ENCODE measurements around the gene POLE4. TPM values are rescaled to one million over a fixed set of nuclear protein-coding genes. Genes with fewer than 3 reads are reported as not detected.

Gene POLE4
- total RNA-seq, 2 experiments from 2014 or later = 48.4 to 48.9 TPM

DNA sequence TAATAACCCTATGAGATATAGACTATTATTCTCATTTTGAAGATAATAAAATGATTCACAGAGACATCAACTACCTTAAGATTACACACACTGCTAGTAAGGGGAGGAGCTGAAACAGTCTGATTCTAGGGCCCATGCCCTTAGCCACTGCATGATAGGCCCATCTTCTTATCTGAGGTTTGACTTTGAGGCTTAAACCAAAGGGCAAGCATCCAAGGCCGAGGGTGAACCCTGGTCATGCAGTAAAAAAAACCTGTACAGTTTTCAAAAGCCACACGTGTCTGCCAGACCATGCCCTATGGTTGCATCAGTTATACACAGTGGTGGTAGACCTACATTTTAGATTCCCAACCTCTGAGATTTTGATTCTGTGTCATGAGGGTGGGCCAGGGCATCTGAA lies 44.8 kb downstream of the POLE4 start:
- Mint-ChIP-seq H3K4me1 (ENCODE audit: low read depth) (no peaks in the 10 kb centered on the region), H3K27ac (no peak overlapping the region), H3K27me3 (no peaks in the 10 kb centered on the region), H3K36me3 (ENCODE audit: low read depth) (peaks cover 9% of the 10 kb centered on the region), H3K9me3 (no peaks in the 10 kb centered on the region), H3K4me3 (no peak overlapping the region)
- DNase-seq = no peak
- POLR2A ChIA-PET = interaction anchor here (0.8 kb wide), 1 partner anchor 39 kb away, joined by 3 read pairs; no protein-coding TSS in a partner anchor
- CTCF ChIA-PET = interaction anchor here (1.2 kb wide), 1 partner anchor 12 kb away, joined by 3 read pairs; no protein-coding TSS in a partner anchor
- intact Hi-C loops (cut with micrococcal nuclease) = no loop called here
- no peak for TF ChIP-seq CTCF (IDR thresholded peaks at IDR 0.05)
- ATAC-seq = no peak

- Mint-ChIP-seq H3K36me3 (ENCODE audit: low read depth) (peaks cover 9% of the 10 kb centered on the region), H3K27me3 (no peaks in the 10 kb centered on the region), H3K4me3 (no peak overlapping the region), H3K27ac (no peak overlapping the region), H3K9me3 (no peaks in the 10 kb centered on the region), H3K4me1 (ENCODE audit: low read depth) (no peaks in the 10 kb centered on the region)
- no peak for TF ChIP-seq CTCF (IDR thresholded peaks at IDR 0.05)
- ATAC-seq = no peak
- intact Hi-C loops (cut with micrococcal nuclease) = no loop called here
- ChIA-PET CTCF (interaction anchor here (1.2 kb wide), 1 partner anchor 12 kb away, joined by 3 read pairs; no protein-coding TSS in a partner anchor), POLR2A (interaction anchor here (0.8 kb wide), 1 partner anchor 103 kb away, joined by 3 read pairs; no protein-coding TSS in a partner anchor)
- no peak for DNase-seq
Observed at GRCh38 chr2:75003773-75004172, 45.3 kb downstream of the POLE4 start.

GRCh38 chr2:75006041-75006440 lies 47.6 kb downstream of the POLE4 start:
- no peak for TF ChIP-seq CTCF (IDR thresholded peaks at IDR 0.05)
- ChIA-PET POLR2A (no interaction called here), CTCF (no interaction called here)
- no peaks in the 10 kb centered on the region for H3K27me3 Mint-ChIP-seq
- H3K27ac Mint-ChIP-seq = no peak overlapping the region
- no peak overlapping the region for H3K4me3 Mint-ChIP-seq
- DNase-seq = no peak
- intact Hi-C loops (cut with micrococcal nuclease) = no loop called here
- ATAC-seq = no peak
- no peaks in the 10 kb centered on the region for H3K4me1 Mint-ChIP-seq (ENCODE audit: low read depth)
- no peaks in the 10 kb centered on the region for H3K9me3 Mint-ChIP-seq
- H3K36me3 Mint-ChIP-seq (ENCODE audit: low read depth) = peaks cover 9% of the 10 kb centered on the region

- H3K9me3 Mint-ChIP-seq = no peaks in the 10 kb centered on the region
- ChIA-PET POLR2A (no interaction called here), CTCF (no interaction called here)
- DNase-seq (no peak), ATAC-seq (no peak)
- intact Hi-C loops (cut with micrococcal nuclease) = no loop called here
- H3K27ac Mint-ChIP-seq = no peak overlapping the region
- no peak overlapping the region for H3K4me3 Mint-ChIP-seq
- no peak for TF ChIP-seq CTCF (IDR thresholded peaks at IDR 0.05)
- no peaks in the 10 kb centered on the region for H3K4me1 Mint-ChIP-seq (ENCODE audit: low read depth)
- no peaks in the 10 kb centered on the region for H3K27me3 Mint-ChIP-seq
- peaks cover 9% of the 10 kb centered on the region for H3K36me3 Mint-ChIP-seq (ENCODE audit: low read depth)
Observed at GRCh38 chr2:75007061-75007460, 48.6 kb downstream of the POLE4 start.

- no peaks in the 10 kb centered on the region for H3K4me1 Mint-ChIP-seq (ENCODE audit: low read depth)
- POLR2A ChIA-PET = no interaction called here
- TF ChIP-seq CTCF (IDR thresholded peaks at IDR 0.05) = no peak
- no peak for DNase-seq
- no peak overlapping the region for H3K27ac Mint-ChIP-seq
- H3K36me3 Mint-ChIP-seq (ENCODE audit: low read depth) = peaks cover 9% of the 10 kb centered on the region
- no peak for ATAC-seq
- no peak overlapping the region for H3K4me3 Mint-ChIP-seq
- CTCF ChIA-PET = no interaction called here
- no peaks in the 10 kb centered on the region for H3K27me3 Mint-ChIP-seq
- intact Hi-C loops (cut with micrococcal nuclease) = no loop called here
- H3K9me3 Mint-ChIP-seq = no peaks in the 10 kb centered on the region
Observed at GRCh38 chr2:75007819-75008218, 49.4 kb downstream of the POLE4 start.
